OCI-LY3 (cell line): ENCODE results near the gene RPGRIP1L.
"Not testable (repeated sequence)": the region's sequence is repeated elsewhere in the genome, so short reads cannot be mapped to it uniquely, and the experiment has no call there.

Source experiments
- H2AFZ ChIP-seq: fragments of 200-600, 300-600 bp; shearing (Covaris generic); 2 replicates; pipeline ENCODE4 v1.6.0; 2014; ENCODE audit warnings: antibody characterized with exemption, low read depth, low read length
- H3K27ac ChIP-seq: fragments of 200-600, 300-600 bp; sonication (generic); 2 replicates; pipeline ENCODE4 v1.5.1; 2014; ENCODE audit warnings: mild to moderate bottlenecking, low read length, moderate library complexity, mixed read lengths
- H3K27me3 ChIP-seq: fragments of 200-600, 300-600 bp; sonication (generic); 2 replicates; pipeline ENCODE4 v1.6.1; 2014; ENCODE audit warnings: low read depth, low read length, mixed read lengths
- H3K36me3 ChIP-seq: fragments of 200-600, 300-600 bp; sonication (generic); replicated peaks from 2 replicates; pipeline ENCODE3; 2014; ENCODE audit warnings: low read depth, low read length, mixed read lengths
- H3K4me1 ChIP-seq: fragments of 300-600, 200-600 bp; sonication (generic); 2 replicates; pipeline ENCODE4 v1.6.1; 2014; ENCODE audit warnings: low read length, mixed read lengths
- H3K4me2 ChIP-seq: fragments of 200-600, 300-600 bp; sonication (generic); 2 replicates; pipeline ENCODE4 v1.6.1; 2014; ENCODE audit warnings: low read length, mixed read lengths
- H3K4me3 ChIP-seq: fragments of 300-600, 200-600 bp; sonication (generic); 2 replicates; pipeline ENCODE4 v1.5.1; 2014; ENCODE audit warnings: antibody characterized with exemption, mild to moderate bottlenecking, low read length, moderate library complexity
- H3K79me2 ChIP-seq: fragments of 300-600, 200-600 bp; shearing (Covaris generic); 2 replicates; pipeline ENCODE4 v1.6.1; 2014; ENCODE audit warnings: mild to moderate bottlenecking, low read length, mixed read lengths
- H3K9ac ChIP-seq: fragments of 300-600, 200-600 bp; shearing (Covaris generic); 2 replicates; pipeline ENCODE4 v1.6.0; 2014; ENCODE audit warnings: mild to moderate bottlenecking, low read length, moderate library complexity
- H3K9me3 ChIP-seq: fragments of 200-600, 300-600 bp; shearing (Covaris generic); 2 replicates; pipeline ENCODE4 v1.6.1; 2014; ENCODE audit warnings: low read length, mixed read lengths; ENCODE audit not compliant: insufficient read depth
- H4K20me1 ChIP-seq: fragments of 200-600, 300-600 bp; sonication (generic); 2 replicates; pipeline ENCODE4 v1.6.1; 2016; ENCODE audit warnings: low read length, mixed read lengths; ENCODE audit not compliant: insufficient read depth
- CTCF ChIP-seq: fragments of 200-600, 300-600 bp; sonication (generic); IDR thresholded peaks from 2 replicates; pipeline ENCODE4 v1.5.1; 2014; ENCODE audit warnings: antibody characterized with exemption, low read length, low read depth
- EZH2phosphoT487 ChIP-seq: fragments of 200-600 bp; shearing (Covaris generic); IDR thresholded peaks from 2 replicates; pipeline ENCODE4 v1.6.1; 2018; ENCODE audit warnings: antibody characterized with exemption, mixed run types, low read depth

Gene RPGRIP1L

GRCh38 chr16:53692146-53692545 is 11.5 kb downstream of the RPGRIP1L start:
- no peak overlapping the region for H3K4me2 ChIP-seq
- TF ChIP-seq EZH2phosphoT487 (no peak), CTCF (no peak)
- H3K4me3 ChIP-seq = no peak overlapping the region
- H3K4me1 ChIP-seq = no peaks in the 10 kb centered on the region
- H3K27ac ChIP-seq = no peak overlapping the region
- peaks cover 20% of the 10 kb centered on the region for H3K36me3 ChIP-seq
- no peaks in the 10 kb centered on the region for H3K79me2 ChIP-seq
- H4K20me1 ChIP-seq = no peaks in the 10 kb centered on the region
- no peak overlapping the region for H3K9ac ChIP-seq
- no peaks in the 10 kb centered on the region for H3K9me3 ChIP-seq
- no peaks in the 10 kb centered on the region for H3K27me3 ChIP-seq
- no peak overlapping the region for H2AFZ ChIP-seq

DNA sequence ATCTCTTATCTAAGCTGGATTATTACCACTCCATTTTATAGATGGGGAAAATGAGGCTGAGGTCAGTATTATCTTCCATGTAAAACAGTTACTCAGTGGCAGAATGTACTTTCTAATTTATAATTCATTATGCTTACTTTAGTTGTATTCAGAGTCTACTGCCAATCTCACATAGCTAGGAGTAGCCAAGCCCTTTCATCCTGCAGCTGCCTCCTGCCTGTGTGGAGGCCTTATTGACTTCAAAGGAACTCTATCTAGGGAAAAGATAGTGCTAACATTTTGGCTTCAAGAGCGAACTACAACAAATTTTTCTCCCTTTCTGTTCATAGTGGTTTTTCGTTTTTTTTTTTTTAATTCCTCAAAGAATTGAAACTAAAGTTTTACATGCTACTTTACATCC is 12.9 kb downstream of the RPGRIP1L start:
- Histone ChIP-seq H3K4me2 (no peak overlapping the region), H4K20me1 (no peaks in the 10 kb centered on the region), H3K4me1 (no peaks in the 10 kb centered on the region), H3K27ac (no peak overlapping the region), H2AFZ (no peak overlapping the region), H3K36me3 (peaks cover 14% of the 10 kb centered on the region), H3K27me3 (no peaks in the 10 kb centered on the region), H3K9ac (no peak overlapping the region), H3K4me3 (no peak overlapping the region), H3K9me3 (no peaks in the 10 kb centered on the region), H3K79me2 (no peaks in the 10 kb centered on the region)
- no peak for TF ChIP-seq CTCF
- TF ChIP-seq EZH2phosphoT487 = no peak

GRCh38 chr16:53689636-53690035 is 14.0 kb downstream of the RPGRIP1L start:
- Histone ChIP-seq H3K9me3 (no peaks in the 10 kb centered on the region), H3K27ac (no peak overlapping the region), H4K20me1 (no peaks in the 10 kb centered on the region), H3K79me2 (no peaks in the 10 kb centered on the region), H3K36me3 (peaks cover 4% of the 10 kb centered on the region), H3K9ac (no peak overlapping the region), H2AFZ (no peak overlapping the region), H3K4me1 (no peaks in the 10 kb centered on the region), H3K4me2 (no peak overlapping the region), H3K4me3 (no peak overlapping the region), H3K27me3 (no peaks in the 10 kb centered on the region)
- TF ChIP-seq EZH2phosphoT487 = no peak
- no peak for TF ChIP-seq CTCF

GRCh38 chr16:53686710-53687109 is 16.9 kb downstream of the RPGRIP1L start:
- Histone ChIP-seq H3K79me2 (no peaks in the 10 kb centered on the region), H3K4me3 (no peak overlapping the region), H3K36me3 (no peaks in the 10 kb centered on the region), H3K4me1 (no peaks in the 10 kb centered on the region), H4K20me1 (no peaks in the 10 kb centered on the region), H3K4me2 (no peak overlapping the region), H2AFZ (no peak overlapping the region), H3K27me3 (no peaks in the 10 kb centered on the region), H3K9me3 (no peaks in the 10 kb centered on the region), H3K27ac (no peak overlapping the region), H3K9ac (no peak overlapping the region)
- TF ChIP-seq EZH2phosphoT487 (no peak), CTCF (no peak)

- not testable (repeated sequence) for H3K36me3 ChIP-seq, H3K79me2 ChIP-seq, H3K4me2 ChIP-seq, H3K9me3 ChIP-seq, H4K20me1 ChIP-seq, H3K27me3 ChIP-seq, H3K27ac ChIP-seq, H2AFZ ChIP-seq, H3K4me3 ChIP-seq, H3K9ac ChIP-seq, H3K4me1 ChIP-seq
Observed at GRCh38 chr16:53685334-53685733, 18.3 kb downstream of the RPGRIP1L start.
